Erythroblast (primary cell): Measurements from ENCODE around the gene SYNE2.

Experiments used
- DNase-seq, 2 experiments: peaks; one replicate each; lab custom pipeline; 2025; lab: John Stamatoyannopoulos, UW
- GATA1 ChIP-seq: IDR thresholded peaks from 2 replicates; pipeline ENCODE4 v1.6.1; 2011; ENCODE audit warnings: low read depth, mild to moderate bottlenecking, control low read depth, low read length, moderate library complexity
- POLR2A ChIP-seq: IDR thresholded peaks from 2 replicates; pipeline ENCODE4 v1.6.1; 2011; ENCODE audit warnings: mild to moderate bottlenecking, low read length

Gene SYNE2

GRCh38 chr14:64060199-64060545 lies 207.4 kb downstream of the SYNE2 start:
- no peak for DNase-seq
- TF ChIP-seq POLR2A: no peak
- TF ChIP-seq GATA1: no peak

GRCh38 chr14:64060648-64061096 lies 207.9 kb downstream of the SYNE2 start:
- peak; percentile 15 to 48 for DNase-seq
- TF ChIP-seq GATA1 (no peak), POLR2A (no peak)

GRCh38 chr14:64061115-64061514 lies 208.3 kb downstream of the SYNE2 start:
- TF ChIP-seq GATA1: no peak
- no peak for TF ChIP-seq POLR2A
- DNase-seq: no peak

GRCh38 chr14:64061706-64062105 lies 208.9 kb downstream of the SYNE2 start:
- TF ChIP-seq POLR2A (no peak), GATA1 (no peak)
- DNase-seq: no peak

GRCh38 chr14:64062381-64063115 lies 209.7 kb downstream of the SYNE2 start:
- DNase-seq: no peak
- TF ChIP-seq POLR2A (no peak), GATA1 (no peak)

- no peak for DNase-seq
- no peak for TF ChIP-seq GATA1
- no peak for TF ChIP-seq POLR2A
Measured at GRCh38 chr14:64064447-64064846, 211.6 kb downstream of the SYNE2 start.

GRCh38 chr14:64069634-64070359 lies 217.0 kb downstream of the SYNE2 start:
- no peak for TF ChIP-seq GATA1
- no peak for TF ChIP-seq POLR2A
- no peak for DNase-seq

GRCh38 chr14:64074961-64075612 lies 222.3 kb downstream of the SYNE2 start:
- no peak for DNase-seq
- TF ChIP-seq POLR2A: no peak
- no peak for TF ChIP-seq GATA1

GRCh38 chr14:64075613-64076005 lies 222.8 kb downstream of the SYNE2 start:
- DNase-seq: no peak
- TF ChIP-seq GATA1 (no peak), POLR2A (no peak)

- no peak for TF ChIP-seq POLR2A
- TF ChIP-seq GATA1: no peak
Measured at GRCh38 chr14:64080452-64080851, 227.6 kb downstream of the SYNE2 start.

GRCh38 chr14:64081174-64081746 lies 228.5 kb downstream of the SYNE2 start:
- no peak for DNase-seq
- TF ChIP-seq GATA1 (no peak), POLR2A (no peak)

More at GRCh38 chr14:64080452-64080851, 227.6 kb downstream of the SYNE2 start:
- no peak for DNase-seq

GRCh38 chr14:64082837-64083236 lies 230.0 kb downstream of the SYNE2 start:
- TF ChIP-seq GATA1: no peak
- TF ChIP-seq POLR2A: no peak
- no peak for DNase-seq

GRCh38 chr14:64088647-64088964 lies 235.8 kb downstream of the SYNE2 start:
- TF ChIP-seq GATA1: no peak
- TF ChIP-seq POLR2A: no peak

GRCh38 chr14:64089920-64090319 lies 237.1 kb downstream of the SYNE2 start:
- TF ChIP-seq POLR2A (no peak), GATA1 (no peak)
- no peak for DNase-seq

More at GRCh38 chr14:64088647-64088964, 235.8 kb downstream of the SYNE2 start:
- no peak for DNase-seq
